GOT3 (cell line): Measurements from ENCODE around the gene TNNI3.
"Not testable (repeated sequence)": the region's sequence is repeated elsewhere in the genome, so short reads cannot be mapped to it uniquely, and the experiment has no call there.

Source experiments
- DNase-seq: peaks from one replicate; lab custom pipeline; 2025; ENCODE audit warnings: mixed read lengths; lab: John Stamatoyannopoulos, UW

Gene TNNI3

GRCh38 chr19:55112777-55113569 lies 44.6 kb downstream of the TNNI3 start:
- no peak for DNase-seq

DNA sequence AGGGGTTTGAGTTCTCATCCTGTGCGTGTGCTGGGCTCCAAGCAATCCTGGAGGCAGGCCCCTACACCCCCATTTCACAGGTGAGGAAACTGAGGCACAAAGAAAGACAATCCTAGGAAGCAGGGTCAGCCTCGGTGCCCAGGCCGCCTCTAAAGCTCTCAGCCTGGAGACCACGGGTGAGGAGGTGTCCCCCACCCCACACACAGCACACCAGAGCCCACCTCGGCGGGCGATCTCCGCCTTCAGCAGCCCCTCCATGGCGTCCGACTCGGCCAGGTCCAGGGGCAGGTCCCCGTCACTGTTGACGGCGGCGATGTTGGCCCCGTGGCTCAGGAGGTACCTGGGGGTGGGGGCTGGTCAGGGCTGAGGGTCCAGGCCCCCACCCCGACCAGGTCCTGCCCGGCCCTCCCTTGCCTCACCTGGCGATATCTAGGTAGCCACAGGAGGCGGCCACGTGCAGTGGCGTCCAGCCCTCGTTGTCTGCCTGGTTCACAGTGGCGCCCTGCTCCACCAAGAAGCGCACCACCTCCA lies 45.2 kb downstream of the TNNI3 start:
- DNase-seq = no peak

- no peak for DNase-seq
Measured at GRCh38 chr19:55111238-55111831, 46.2 kb downstream of the TNNI3 start.

- DNase-seq = no peak
Measured at GRCh38 chr19:55109527-55110291, 47.8 kb downstream of the TNNI3 start.

- DNase-seq = not testable (repeated sequence)
Measured at GRCh38 chr19:55107252-55107651, 50.3 kb downstream of the TNNI3 start.

GRCh38 chr19:55106591-55106990 lies 50.9 kb downstream of the TNNI3 start:
- no peak for DNase-seq

- no peak for DNase-seq
Measured at GRCh38 chr19:55105237-55105636, 52.3 kb downstream of the TNNI3 start.

GRCh38 chr19:55103190-55103589 lies 54.3 kb downstream of the TNNI3 start:
- DNase-seq = no peak
